B cell (primary cell): ENCODE results near the gene ARHGAP20. TPM values are rescaled to one million over a fixed set of nuclear protein-coding genes. Genes with fewer than 3 reads are reported as not detected.

Experiments used
- ATAC-seq: fragments of 200-7000 bp; cut with Tn5 transposase; one replicate; pipeline ENCODE4 v1.10.0; 2021; ENCODE audit warnings: low read depth, mild to moderate bottlenecking, moderate number of reproducible peaks, moderate library complexity
- CTCF ChIA-PET: fragments of 350-600 bp; sonication (Branson Sonifier 250); formaldehyde crosslinking; loops from one replicate; lab custom pipeline; 2021; ENCODE audit warnings: antibody characterized with exemption, inconsistent platforms; lab: Charles Lee
- POLR2A ChIA-PET: fragments of 350-600 bp; sonication (Branson Sonifier 250); formaldehyde crosslinking; loops from one replicate; lab custom pipeline; 2021; ENCODE audit warnings: antibody characterized with exemption; lab: Charles Lee
- DNase-seq: peaks from one replicate; pipeline ENCODE4 v3.0.0; 2013
- H2AFZ ChIP-seq: 2 replicates; pipeline ENCODE4 v1.6.1; 2012; ENCODE audit warnings: mild to moderate bottlenecking, low read depth, low read length; ENCODE audit not compliant: insufficient read depth, poor library complexity, severe bottlenecking
- H3K27ac ChIP-seq, 2 donors: 1 replicate in 1 of 2; 2 replicates in 1 of 2; pipeline ENCODE4 v1.5.1; 2012 to 2013; ENCODE audit warnings: low read length in 2 of 2, mild to moderate bottlenecking in 2 of 2, moderate library complexity in 1 of 2
- H3K27me3 ChIP-seq, 4 experiments: fragments of 200-600 bp in 1 of 4; sonication (generic) in 1 of 4; replicated peaks in 1 of 4; 1 replicate in 2 of 4; 2 replicates in 2 of 4; pipeline versions ENCODE4 v1.6.1 to v1.7.0; 2013 to 2016; ENCODE audit warnings: low read length in 3 of 4, mild to moderate bottlenecking in 2 of 4, mixed read lengths in 1 of 4, moderate library complexity in 1 of 4; ENCODE audit not compliant: insufficient read depth in 4 of 4, control insufficient read depth in 3 of 4; ENCODE audit errors: control extremely low read depth in 1 of 4
- H3K36me3 ChIP-seq, 2 experiments: replicated peaks in 1 of 2; 1 replicate in 1 of 2; 2 replicates in 1 of 2; pipeline versions ENCODE4 v1.6.1 to v1.7.1; 2013; ENCODE audit warnings: low read length in 1 of 2; ENCODE audit not compliant: insufficient read depth in 2 of 2, control insufficient read depth in 1 of 2; ENCODE audit errors: control extremely low read depth in 1 of 2, extremely low read depth in 1 of 2
- H3K4me1 ChIP-seq, 2 donors: fragments of 200-600 bp in 1 of 2; sonication (generic) in 1 of 2; 1 replicate in 1 of 2; 2 replicates in 1 of 2; pipeline versions ENCODE4 v1.5.1 to v1.6.1; 2013 to 2017; ENCODE audit warnings: low read length in 2 of 2; ENCODE audit not compliant: control insufficient read depth in 2 of 2, insufficient read depth in 2 of 2
- H3K4me2 ChIP-seq: replicated peaks from 2 replicates; pipeline ENCODE3; 2012; ENCODE audit warnings: mild to moderate bottlenecking, low read depth, low read length; ENCODE audit not compliant: poor library complexity, severe bottlenecking
- H3K4me3 ChIP-seq, 5 experiments: fragments of 200-600 bp in 1 of 5; sonication (generic) in 1 of 5; 1 replicate in 3 of 5; 2 replicates in 2 of 5; pipeline versions ENCODE4 v1.5.1 to v1.7.0; 2011 to 2016; ENCODE audit warnings: low read length in 4 of 5, mild to moderate bottlenecking in 4 of 5, low read depth in 2 of 5, control low read depth in 1 of 5, moderate library complexity in 1 of 5; ENCODE audit not compliant: insufficient read depth in 1 of 5; ENCODE audit errors: control extremely low read depth in 1 of 5, extremely low read depth in 1 of 5
- H3K79me2 ChIP-seq: fragments of 200-600 bp; sonication (generic); one replicate; pipeline ENCODE4 v1.6.0; 2016; ENCODE audit warnings: low read length; ENCODE audit not compliant: control insufficient read depth, insufficient read depth
- H3K9ac ChIP-seq: fragments of 200-600 bp; sonication (generic); 2 replicates; pipeline ENCODE4 v1.6.1; 2017; ENCODE audit warnings: mild to moderate bottlenecking, low read length, moderate library complexity
- H3K9me3 ChIP-seq, 3 donors: one replicate each; pipeline versions ENCODE4 v1.6.1 to v1.7.1; 2013; ENCODE audit warnings: low read length in 2 of 3; ENCODE audit not compliant: control insufficient read depth in 2 of 3, insufficient read depth in 1 of 3; ENCODE audit errors: control extremely low read depth in 1 of 3
- H4K20me1 ChIP-seq: 2 replicates; pipeline ENCODE4 v1.6.0; 2012; ENCODE audit warnings: mild to moderate bottlenecking, low read length; ENCODE audit not compliant: insufficient read depth, control insufficient read depth, poor library complexity, severe bottlenecking
- H3K27ac Mint-ChIP-seq: one replicate; pipeline ENCODE4 v1.8.0; 2021; ENCODE audit warnings: mixed read lengths
- H3K27me3 Mint-ChIP-seq: one replicate; pipeline ENCODE4 v1.8.0; 2021; ENCODE audit warnings: mixed read lengths
- H3K4me1 Mint-ChIP-seq: one replicate; pipeline ENCODE4 v1.8.0; 2021; ENCODE audit warnings: mixed read lengths
- H3K4me3 Mint-ChIP-seq: one replicate; pipeline ENCODE4 v1.8.0; 2021; ENCODE audit warnings: mixed read lengths
- H3K9me3 Mint-ChIP-seq: one replicate; pipeline ENCODE4 v1.8.0; 2022; ENCODE audit warnings: mixed read lengths; ENCODE audit not compliant: insufficient read depth
- CTCF ChIP-seq: fragments of 200-600 bp; IDR thresholded peaks from one replicate; pipeline ENCODE4 v1.8.0; 2022; ENCODE audit warnings: antibody characterized with exemption, mild to moderate bottlenecking
- EZH2 ChIP-seq: IDR thresholded peaks from 2 replicates; pipeline ENCODE4 v1.6.1; 2012; ENCODE audit warnings: borderline replicate concordance, low read depth, mild to moderate bottlenecking, moderate library complexity, low read length; ENCODE audit not compliant: insufficient read depth, poor library complexity, severe bottlenecking
- WGBS: methylation state at CpG from one replicate; pipeline ENCODE4 v1.1.5; 2013; ENCODE audit warnings: missing lambda C conversion rate; ENCODE audit not compliant: insufficient coverage; 5-methylcytosine and 5-hydroxymethylcytosine counted together
- intact Hi-C: fragments of 100-400 bp; cut with micrococcal nuclease; formaldehyde crosslinking; loops from one replicate; pipeline ENCODE4 v1.10.0; 2022
- polyA plus RNA-seq: library from polyadenylated mRNA; depleted of rRNA; stranded (reverse); fragments of >200 nt; gene quantifications from 2 replicates; pipeline ENCODE4 v1.2.3, GENCODE V29; 2012
- total RNA-seq, 2 donors: library from RNA; stranded (reverse); fragments of 120-200 nt in 1 of 2; gene quantifications; 1 replicate in 1 of 2; 2 replicates in 1 of 2; pipeline versions ENCODE4 v1.2.3 to v1.2.4, GENCODE V29; 2013 to 2022

The ARHGAP20 gene
- total and polyA plus RNA-seq, 2 donors (not counting 1 experiment from before 2014, with no cell fraction given) = 0.54 to 0.91 TPM

GRCh38 chr11:110582728-110583432 is 129.4 kb downstream of the ARHGAP20 start:
- H3K4me1 Mint-ChIP-seq = no peaks in the 10 kb centered on the region
- Histone ChIP-seq H3K9ac (no peak overlapping the region), H3K27me3 (no peaks in the 10 kb centered on the region), H3K79me2 (no peaks in the 10 kb centered on the region), H3K36me3 (no peaks in the 10 kb centered on the region), H3K9me3 (no peaks in the 10 kb centered on the region), H3K4me3 (no peak overlapping the region), H3K4me2 (no peak overlapping the region), H3K27ac (no peak overlapping the region), H4K20me1 (no peaks in the 10 kb centered on the region), H2AFZ (no peak overlapping the region), H3K4me1 (no peaks in the 10 kb centered on the region)
- H3K27ac Mint-ChIP-seq = no peak overlapping the region
- H3K4me3 Mint-ChIP-seq = no peak overlapping the region
- WGBS = 100% methylated on average over 1 of the region's 2 CpGs
- DNase-seq (no peak), ATAC-seq (no peak)
- peaks cover 1% of the 10 kb centered on the region for H3K27me3 Mint-ChIP-seq
- ChIA-PET POLR2A (no interaction called here), CTCF (no interaction called here)
- H3K9me3 Mint-ChIP-seq = no peaks in the 10 kb centered on the region
- no peak for TF ChIP-seq CTCF
- no peak for TF ChIP-seq EZH2
- intact Hi-C loops = no loop called here

- WGBS = 96% methylated on average over 6 of the region's 8 CpGs
- Mint-ChIP-seq H3K4me1 (no peaks in the 10 kb centered on the region), H3K9me3 (no peaks in the 10 kb centered on the region), H3K4me3 (no peak overlapping the region), H3K27ac (no peak overlapping the region), H3K27me3 (no peaks in the 10 kb centered on the region)
- CTCF ChIA-PET = no interaction called here
- Histone ChIP-seq H3K36me3 (no peaks in the 10 kb centered on the region), H3K79me2 (no peaks in the 10 kb centered on the region), H3K27ac (no peak overlapping the region), H2AFZ (no peak overlapping the region), H3K4me1 (no peaks in the 10 kb centered on the region), H3K9ac (no peak overlapping the region), H3K27me3 (no peaks in the 10 kb centered on the region), H4K20me1 (no peaks in the 10 kb centered on the region), H3K9me3 (no peaks in the 10 kb centered on the region), H3K4me3 (no peak overlapping the region), H3K4me2 (no peak overlapping the region)
- ATAC-seq (no peak), DNase-seq (no peak)
- intact Hi-C loops = no loop called here
- POLR2A ChIA-PET = no interaction called here
- no peak for TF ChIP-seq EZH2
- no peak for TF ChIP-seq CTCF
Measured at GRCh38 chr11:110580571-110580970, 131.7 kb downstream of the ARHGAP20 start.
